ENCODE results near the gene POU5F2.

DNA sequence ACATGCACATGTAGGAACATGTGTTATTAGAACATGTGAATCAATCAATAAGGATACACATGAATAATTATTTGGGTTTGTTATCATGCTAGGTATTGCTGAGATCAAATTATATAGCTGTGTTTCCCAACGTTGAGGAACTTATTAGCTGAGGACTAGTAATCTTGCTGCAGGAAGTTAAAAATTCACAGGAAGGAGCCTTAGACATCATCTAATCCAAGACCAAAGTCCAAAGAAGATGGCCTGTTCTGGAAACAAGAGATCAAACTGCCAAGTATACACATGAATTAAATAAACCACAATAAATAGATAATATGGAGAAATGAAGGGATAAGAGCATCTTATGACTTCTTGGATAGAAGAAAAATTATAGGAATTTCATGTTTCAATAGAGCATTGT, 19.9 kb downstream of the POU5F2 start:
- TF ChIP-seq POLR2A (IDR thresholded peaks at IDR 0.05) (no peak), POLR2AphosphoS5 (IDR thresholded peaks at IDR 0.05) (no peak)
- TF ChIP-seq, protein P1, sequence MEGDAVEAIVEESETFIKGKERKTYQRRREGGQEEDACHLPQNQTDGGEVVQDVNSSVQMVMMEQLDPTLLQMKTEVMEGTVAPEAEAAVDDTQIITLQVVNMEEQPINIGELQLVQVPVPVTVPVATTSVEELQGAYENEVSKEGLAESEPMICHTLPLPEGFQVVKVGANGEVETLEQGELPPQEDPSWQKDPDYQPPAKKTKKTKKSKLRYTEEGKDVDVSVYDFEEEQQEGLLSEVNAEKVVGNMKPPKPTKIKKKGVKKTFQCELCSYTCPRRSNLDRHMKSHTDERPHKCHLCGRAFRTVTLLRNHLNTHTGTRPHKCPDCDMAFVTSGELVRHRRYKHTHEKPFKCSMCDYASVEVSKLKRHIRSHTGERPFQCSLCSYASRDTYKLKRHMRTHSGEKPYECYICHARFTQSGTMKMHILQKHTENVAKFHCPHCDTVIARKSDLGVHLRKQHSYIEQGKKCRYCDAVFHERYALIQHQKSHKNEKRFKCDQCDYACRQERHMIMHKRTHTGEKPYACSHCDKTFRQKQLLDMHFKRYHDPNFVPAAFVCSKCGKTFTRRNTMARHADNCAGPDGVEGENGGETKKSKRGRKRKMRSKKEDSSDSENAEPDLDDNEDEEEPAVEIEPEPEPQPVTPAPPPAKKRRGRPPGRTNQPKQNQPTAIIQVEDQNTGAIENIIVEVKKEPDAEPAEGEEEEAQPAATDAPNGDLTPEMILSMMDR (IDR thresholded peaks at IDR 0.05): no peak
